NCI-H187 treated with DMSO at 0.1 percent for 48 hours (cell line): ENCODE results near the gene CCNH.

Source experiments
- DNase-seq: peaks from one replicate; lab custom pipeline; 2025; lab: John Stamatoyannopoulos, UW

CCNH gene

GRCh38 chr5:87403409-87403808 is 9.3 kb downstream of the CCNH start:
- DNase-seq = no peak

GRCh38 chr5:87401626-87402025 is 11.1 kb downstream of the CCNH start:
- no peak for DNase-seq

- peak; percentile 40 for DNase-seq
These were observed 12.3 kb downstream of the CCNH start for GRCh38 chr5:87400305-87400899.

- no peak for DNase-seq
These were observed 13.0 kb downstream of the CCNH start for GRCh38 chr5:87399720-87400119.

- no peak for DNase-seq
These were observed 13.6 kb downstream of the CCNH start for GRCh38 chr5:87398981-87399614.

GRCh38 chr5:87394411-87395165 is 18.1 kb downstream of the CCNH start:
- no peak for DNase-seq

- DNase-seq = no peak
These were observed 19.4 kb downstream of the CCNH start for GRCh38 chr5:87393331-87393730.

GRCh38 chr5:87392801-87393200 is 19.9 kb downstream of the CCNH start:
- DNase-seq = no peak

- DNase-seq = no peak
These were observed 20.6 kb downstream of the CCNH start for GRCh38 chr5:87392170-87392569.

GRCh38 chr5:87390576-87391199 is 22.0 kb downstream of the CCNH start:
- DNase-seq = no peak

GRCh38 chr5:87390075-87390474 is 22.7 kb downstream of the CCNH start:
- no peak for DNase-seq

- no peak for DNase-seq
These were observed 23.3 kb downstream of the CCNH start for GRCh38 chr5:87389296-87390034.

GRCh38 chr5:87388129-87388528 is 24.6 kb downstream of the CCNH start:
- DNase-seq = no peak

- no peak for DNase-seq
These were observed 26.9 kb downstream of the CCNH start for GRCh38 chr5:87385802-87386201.

GRCh38 chr5:87383216-87383615 is 29.5 kb downstream of the CCNH start:
- no peak for DNase-seq

- DNase-seq = no peak
These were observed 30.5 kb downstream of the CCNH start for GRCh38 chr5:87382224-87382623.

GRCh38 chr5:87372705-87373104 is 40.0 kb downstream of the CCNH start:
- DNase-seq = no peak

- DNase-seq = no peak
These were observed 43.3 kb downstream of the CCNH start for GRCh38 chr5:87369431-87369830.

GRCh38 chr5:87368601-87369000 is 44.1 kb downstream of the CCNH start:
- DNase-seq = no peak

GRCh38 chr5:87367243-87367642 is 45.5 kb downstream of the CCNH start:
- no peak for DNase-seq

- no peak for DNase-seq
These were observed 51.1 kb downstream of the CCNH start for GRCh38 chr5:87361536-87362213.

GRCh38 chr5:87361031-87361445 is 51.7 kb downstream of the CCNH start:
- DNase-seq = no peak
